HG02571 (cell line): Measurements from ENCODE around the gene SUSD5.
A peak's percentile ranks its signal among the peaks of the same experiment; 100 is the strongest.
"Not testable (repeated sequence)": the region's sequence is repeated elsewhere in the genome, so short reads cannot be mapped to it uniquely, and the experiment has no call there.

ENCODE experiments used
- ATAC-seq: cut with Tn5 transposase; IDR thresholded peaks from one replicate; pipeline ENCODE4 v1.9.1; 2021; ENCODE audit warnings: mild to moderate bottlenecking, moderate library complexity; ENCODE audit not compliant: unreplicated experiment

The SUSD5 gene

DNA sequence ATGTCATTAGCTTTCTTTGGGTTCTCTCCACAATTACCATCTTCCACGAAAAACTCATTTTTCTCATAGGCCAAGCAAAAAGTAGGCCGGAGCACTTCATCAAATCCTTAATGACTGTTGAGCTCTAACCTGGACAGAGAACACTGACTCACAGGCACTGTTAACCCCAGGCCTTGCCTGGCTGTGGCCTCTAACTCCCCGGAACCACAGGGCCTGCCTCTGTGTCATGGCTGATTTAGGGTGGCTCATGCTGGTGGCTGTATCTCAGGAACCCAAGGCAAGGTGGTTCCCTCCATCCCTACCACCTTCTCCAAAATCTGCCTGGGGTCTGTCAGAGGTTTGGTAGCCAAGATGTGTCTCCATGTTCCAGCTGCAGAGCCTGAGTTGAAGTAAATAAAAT, 101.1 kb downstream of the SUSD5 start:
- ATAC-seq: no peak

DNA sequence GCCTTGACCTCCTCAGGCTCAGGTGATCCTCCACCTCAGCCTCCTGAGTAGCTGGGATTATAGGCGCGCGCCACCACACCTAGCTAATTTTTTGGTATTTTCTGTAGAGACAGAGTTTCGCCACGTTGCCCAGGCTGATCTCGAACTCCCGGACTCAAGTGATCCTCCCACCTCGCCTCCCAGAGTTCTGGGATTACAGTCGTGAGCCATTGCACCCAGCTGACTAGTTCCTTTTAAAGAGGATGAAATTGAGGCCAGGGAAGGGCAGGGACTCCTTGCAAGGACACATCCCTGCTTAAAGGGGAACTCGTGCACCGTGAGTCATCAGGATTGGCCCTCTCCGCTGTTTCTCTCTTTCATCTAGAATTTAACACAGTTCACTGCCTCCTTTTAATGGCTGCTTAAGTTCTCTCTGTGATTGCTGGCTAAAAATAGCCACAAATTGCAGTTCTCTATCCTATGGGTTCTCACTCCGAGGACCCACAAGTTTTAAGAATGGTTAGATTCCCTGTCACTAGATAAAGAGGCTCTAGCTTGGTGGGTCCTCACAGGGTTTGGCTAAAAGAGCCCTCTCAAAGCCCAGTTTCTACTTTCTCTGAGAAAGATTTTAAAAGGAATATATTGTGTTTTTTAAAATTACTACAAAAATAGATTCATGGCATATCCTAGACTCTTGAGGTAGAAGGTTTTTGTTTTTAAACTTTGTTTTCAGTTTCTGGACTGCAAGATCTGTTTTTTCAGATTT, 103.4 kb downstream of the SUSD5 start:
- ATAC-seq: no peak

DNA sequence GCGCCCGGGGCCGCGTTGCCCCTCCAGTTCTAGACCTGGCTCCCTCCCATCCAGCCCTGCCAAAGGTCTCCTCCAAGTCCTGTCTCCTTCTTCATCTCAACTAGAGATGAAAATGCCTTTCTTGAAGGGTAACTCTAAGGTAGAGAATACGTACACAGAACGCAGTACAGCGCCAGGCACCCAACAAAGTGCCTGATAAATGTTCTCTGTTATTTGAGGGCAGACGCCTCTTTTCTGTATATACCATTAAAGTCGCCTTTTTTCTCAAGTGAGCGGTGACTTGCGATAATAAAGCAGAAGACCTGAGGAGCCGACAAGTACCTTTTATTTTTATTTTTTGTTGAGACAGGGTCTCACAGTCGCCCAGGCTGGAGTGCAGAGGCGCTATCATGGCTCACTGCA, 104.0 kb downstream of the SUSD5 start:
- no peak for ATAC-seq

DNA sequence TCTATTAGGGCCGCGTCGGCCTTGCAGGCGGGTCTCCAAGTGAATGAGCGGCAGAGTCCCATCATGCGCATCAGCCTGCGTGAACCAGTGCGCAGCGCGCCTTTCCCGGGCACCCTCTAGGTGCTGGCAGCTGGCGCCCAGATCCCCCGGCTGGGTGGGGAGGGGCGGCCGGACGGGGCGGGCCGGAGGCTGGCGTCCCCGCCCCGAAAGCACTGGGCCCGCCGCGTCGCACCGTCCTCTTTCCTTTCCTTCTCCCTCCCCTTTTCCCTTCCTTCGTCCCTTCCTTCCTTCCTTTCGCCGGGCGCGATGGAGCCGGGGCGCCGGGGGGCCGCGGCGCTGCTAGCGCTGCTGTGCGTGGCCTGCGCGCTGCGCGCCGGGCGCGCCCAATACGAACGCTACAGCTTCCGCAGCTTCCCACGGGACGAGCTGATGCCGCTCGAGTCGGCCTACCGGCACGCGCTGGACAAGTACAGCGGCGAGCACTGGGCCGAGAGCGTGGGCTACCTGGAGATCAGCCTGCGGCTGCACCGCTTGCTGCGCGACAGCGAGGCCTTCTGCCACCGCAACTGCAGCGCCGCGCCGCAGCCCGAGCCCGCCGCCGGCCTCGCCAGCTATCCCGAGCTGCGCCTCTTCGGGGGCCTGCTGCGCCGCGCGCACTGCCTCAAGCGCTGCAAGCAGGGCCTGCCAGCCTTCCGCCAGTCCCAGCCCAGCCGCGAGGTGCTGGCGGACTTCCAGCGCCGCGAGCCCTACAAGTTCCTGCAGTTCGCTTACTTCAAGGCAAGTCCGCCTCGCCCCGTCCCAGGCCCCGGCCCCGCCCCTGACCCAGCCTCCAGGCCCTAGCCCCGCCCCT, 104.6 kb downstream of the SUSD5 start, which contains the start of gene CRTAP:
Gene CRTAP (plus strand): TSS at position 243 of the 850 bp plus-strand sequence. CDS start 64 bp downstream, at position 307.
- ATAC-seq: peak; percentile 77

DNA sequence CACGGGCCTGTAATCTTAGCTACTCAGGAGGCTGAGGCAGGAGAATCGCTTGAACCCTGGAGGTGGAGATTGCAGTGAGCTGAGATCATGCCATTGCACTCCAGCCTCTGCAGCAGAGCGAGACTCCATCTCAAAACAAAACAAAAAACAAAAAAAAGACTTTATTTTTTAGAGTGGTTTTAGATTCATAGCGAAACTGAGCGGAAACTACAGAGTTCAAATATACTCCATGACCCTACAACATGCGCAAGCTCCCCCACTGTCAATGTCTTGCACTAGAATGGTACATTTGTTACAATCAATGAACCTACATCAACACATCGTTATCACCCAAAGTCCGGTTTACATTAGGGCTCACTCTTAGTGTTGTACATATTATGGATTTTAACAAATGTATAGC, 107.0 kb downstream of the SUSD5 start:
- ATAC-seq: peak; percentile 32

DNA sequence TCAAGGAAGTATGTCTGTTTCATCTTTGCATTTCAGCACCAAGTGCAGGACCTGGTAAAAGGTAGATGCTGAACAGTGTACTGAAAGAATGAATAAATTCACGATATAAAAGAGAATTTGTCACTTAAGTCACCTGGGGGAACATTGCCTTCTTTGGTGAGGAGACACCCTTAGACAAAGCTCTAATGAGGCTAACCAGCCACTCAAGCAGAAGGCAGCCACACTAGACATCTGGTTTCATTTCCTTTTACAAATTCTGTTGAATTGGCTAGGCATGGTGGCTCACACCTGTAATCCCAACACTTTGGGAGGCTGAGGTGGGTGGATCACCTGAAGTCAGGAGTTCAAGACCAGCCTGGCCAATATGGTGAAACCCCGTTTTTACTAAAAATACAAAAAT, 111.8 kb downstream of the SUSD5 start:
- not testable (repeated sequence) for ATAC-seq

DNA sequence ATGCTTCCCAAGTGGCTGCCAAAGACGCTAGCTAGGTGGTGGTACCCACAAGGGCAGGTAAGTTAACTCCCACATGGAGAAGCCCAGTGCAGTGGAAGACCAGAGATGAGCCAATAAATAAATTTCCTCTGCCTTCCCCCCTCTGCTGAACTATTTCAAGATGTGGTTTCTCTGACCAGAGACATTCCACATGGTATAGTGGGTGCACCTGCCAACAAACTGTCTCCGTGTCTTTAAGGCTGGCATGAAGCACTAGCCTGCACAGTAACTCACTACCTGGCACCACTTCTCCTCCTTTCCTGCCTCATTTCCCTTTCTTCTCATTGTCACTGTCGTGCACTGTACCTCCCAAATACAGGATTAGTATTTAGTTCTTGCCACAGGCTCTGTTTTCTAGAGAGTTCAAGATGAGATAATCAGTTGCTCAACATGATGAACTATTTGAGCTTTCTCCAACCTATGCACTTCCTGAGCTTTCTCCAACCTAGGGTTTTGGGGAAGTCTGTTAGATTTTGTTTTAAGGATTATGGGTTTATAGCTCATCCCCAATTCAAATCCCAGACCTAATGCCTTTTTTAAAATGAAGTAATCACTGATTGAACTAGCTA, 113.2 kb downstream of the SUSD5 start:
- ATAC-seq: no peak

DNA sequence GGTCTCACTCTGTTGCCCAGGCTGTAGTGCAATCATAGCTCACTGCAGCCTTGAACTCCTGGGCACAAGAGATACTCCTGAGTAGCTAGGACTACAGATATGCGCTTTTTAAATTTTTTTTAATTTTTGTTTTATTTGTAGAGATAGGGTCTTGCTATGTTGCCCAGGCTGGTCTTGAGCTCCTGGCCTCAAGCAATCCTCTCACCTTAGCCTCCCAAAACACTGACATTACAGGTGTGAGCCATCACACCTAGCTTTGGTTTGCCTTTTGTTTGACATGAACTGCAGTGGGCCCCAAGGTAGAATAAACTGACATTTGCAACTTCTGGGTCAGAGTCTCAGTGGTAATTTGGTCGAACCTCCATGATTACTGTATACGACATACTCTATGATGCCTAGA, 113.8 kb downstream of the SUSD5 start:
- no peak for ATAC-seq

DNA sequence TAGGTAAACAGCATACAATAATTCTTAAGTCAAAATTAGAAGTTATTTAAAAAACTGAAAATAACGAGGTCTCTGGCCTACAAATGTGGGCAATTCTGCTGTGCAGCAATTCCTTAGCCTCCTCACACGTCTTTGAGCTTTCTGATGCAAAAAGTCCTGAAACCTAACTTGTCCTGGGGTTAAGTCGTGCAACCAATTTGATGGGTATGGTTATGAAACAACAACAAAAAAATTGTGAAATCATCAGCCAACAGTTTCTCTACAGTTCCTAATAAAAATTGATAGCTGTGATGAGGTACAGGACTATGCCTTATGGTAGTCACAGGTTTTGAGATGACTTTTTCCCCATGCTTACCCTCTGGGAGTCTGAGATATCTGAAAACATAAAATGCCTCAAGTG, 115.1 kb downstream of the SUSD5 start:
- ATAC-seq: no peak

DNA sequence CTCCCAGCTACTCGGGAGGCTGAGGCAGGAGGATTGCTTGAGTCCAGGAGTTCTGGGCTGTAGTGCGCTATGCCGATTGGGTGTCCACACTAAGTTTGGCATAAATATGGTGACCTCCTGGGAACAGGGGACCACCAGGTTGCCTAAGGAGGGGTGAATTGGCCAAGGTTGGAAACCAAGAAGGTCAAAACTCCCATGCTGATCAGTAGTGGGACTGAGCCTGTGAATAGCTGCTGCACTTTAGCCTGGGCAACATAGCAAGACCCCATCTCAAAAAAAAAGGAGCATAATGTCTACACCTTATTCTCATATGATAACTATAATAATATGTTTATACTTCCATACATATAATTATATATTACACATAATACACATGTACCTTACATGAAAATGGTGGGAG, 115.6 kb downstream of the SUSD5 start:
- ATAC-seq: no peak

DNA sequence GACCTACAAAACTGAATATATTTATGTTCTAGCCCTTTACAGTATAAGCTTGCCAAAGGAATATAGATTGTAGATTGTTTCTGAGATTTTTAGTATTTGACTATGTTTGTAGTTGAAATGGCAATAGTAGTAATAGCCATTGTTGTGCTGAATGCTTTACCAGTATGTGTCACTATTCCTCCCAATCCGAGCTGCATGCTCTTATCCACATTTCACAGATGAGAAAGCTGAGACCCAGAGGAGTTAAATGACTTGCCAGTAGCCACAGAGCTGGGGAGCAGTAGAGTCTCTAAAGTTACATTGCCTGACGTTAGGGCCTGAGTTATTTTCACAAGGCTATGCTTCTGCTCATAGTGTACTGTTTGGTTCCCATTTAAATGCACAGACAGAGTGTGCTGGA, 118.4 kb downstream of the SUSD5 start:
- ATAC-seq: no peak
